AG04449 (cell line): Measurements from ENCODE around the gene TNRC6B.

Source experiments
- CTCF ChIA-PET: fragments of 350-600 bp; formaldehyde crosslinking; extraction: SDS; loops from one replicate; lab custom pipeline; 2021; ENCODE audit warnings: antibody characterized with exemption; lab: Yijun Ruan, JAX
- POLR2A ChIA-PET: fragments of 400-600, 350-600 bp; formaldehyde crosslinking; extraction: SDS; loops from one replicate; lab custom pipeline; 2020; ENCODE audit warnings: antibody characterized with exemption, inconsistent platforms; lab: Yijun Ruan, JAX
- DNase-seq: peaks from one replicate; pipeline ENCODE4 v3.0.0-alpha.2; 2010; ENCODE audit warnings: low read depth, low spot score
- H3K4me3 ChIP-seq: 2 replicates; pipeline ENCODE4 v1.5.1; 2011; ENCODE audit warnings: low read depth, mild to moderate bottlenecking, control low read depth, low read length
- CTCF ChIP-seq: IDR thresholded peaks from one replicate; pipeline ENCODE4 v1.5.1; 2011; ENCODE audit warnings: mild to moderate bottlenecking, moderate library complexity, low read length, control low read depth, inconsistent platforms; ENCODE audit not compliant: insufficient read depth; ENCODE audit errors: missing control alignments

Gene TNRC6B

GRCh38 chr22:40249286-40249685 is 71.6 kb downstream of the TNRC6B start:
- no peak for DNase-seq
- POLR2A ChIA-PET: no interaction called here

GRCh38 chr22:40250608-40251007 is 72.9 kb downstream of the TNRC6B start:
- H3K4me3 ChIP-seq: no peak overlapping the region
- no peak for TF ChIP-seq CTCF
- no peak for DNase-seq
- CTCF ChIA-PET: no interaction called here
- POLR2A ChIA-PET: interaction anchor here (0.7 kb wide), 1 partner anchor 728 kb away, joined by 3 read pairs; no protein-coding TSS in a partner anchor

More at GRCh38 chr22:40249286-40249685, 71.6 kb downstream of the TNRC6B start:
- CTCF ChIA-PET: interaction anchor here (1.0 to 1.4 kb wide), 2 partner anchors 9 to 10 kb away, joined by 3 read pairs; no protein-coding TSS in a partner anchor
- no peak for TF ChIP-seq CTCF
- no peak overlapping the region for H3K4me3 ChIP-seq

- no peak overlapping the region for H3K4me3 ChIP-seq
- TF ChIP-seq CTCF: no peak
- no peak for DNase-seq
- CTCF ChIA-PET: interaction anchor here (0.9 to 1.7 kb wide), 2 partner anchors 12 to 98 kb away, joined by 3 to 4 read pairs; no protein-coding TSS in a partner anchor
- POLR2A ChIA-PET: interaction anchor here (0.7 kb wide), 1 partner anchor 729 kb away, joined by 3 read pairs; no protein-coding TSS in a partner anchor
Measured at GRCh38 chr22:40251106-40251505, 73.4 kb downstream of the TNRC6B start.

- CTCF ChIA-PET: interaction anchor here (0.9 to 1.7 kb wide), 2 partner anchors 13 to 97 kb away, joined by 3 to 4 read pairs; no protein-coding TSS in a partner anchor
- no peak overlapping the region for H3K4me3 ChIP-seq
- no peak for TF ChIP-seq CTCF
- DNase-seq: no peak
- POLR2A ChIA-PET: no interaction called here
Measured at GRCh38 chr22:40252146-40252545, 74.4 kb downstream of the TNRC6B start.

GRCh38 chr22:40256516-40256915 is 78.8 kb downstream of the TNRC6B start:
- TF ChIP-seq CTCF: no peak
- no peak overlapping the region for H3K4me3 ChIP-seq
- POLR2A ChIA-PET: no interaction called here
- DNase-seq: no peak
- CTCF ChIA-PET: no interaction called here

GRCh38 chr22:40258017-40258416 is 80.3 kb downstream of the TNRC6B start:
- CTCF ChIA-PET: interaction anchor here (1.0 to 1.7 kb wide), 2 partner anchors 9 to 64 kb away, joined by 3 to 5 read pairs; no protein-coding TSS in a partner anchor
- no peak for DNase-seq
- no peak overlapping the region for H3K4me3 ChIP-seq
- POLR2A ChIA-PET: no interaction called here
- TF ChIP-seq CTCF: no peak
